Prostate gland (tissue), 2 donors: ENCODE results near the gene TBC1D22A.

Source experiments
- CTCF ChIP-seq, 4 experiments: fragments of 200-600 bp in 2 of 4; fragments of 450-650 bp in 2 of 4; sonication (generic) in 2 of 4; IDR thresholded peaks; 1 replicate in 3 of 4; 2 replicates in 1 of 4; pipeline ENCODE4 v1.5.1; 2016 to 2019; ENCODE audit warnings: antibody characterized with exemption in 4 of 4, mild to moderate bottlenecking in 2 of 4, moderate library complexity in 2 of 4
- POLR2A ChIP-seq: fragments of 450-650 bp; IDR thresholded peaks from one replicate; pipeline ENCODE4 v1.6.1; 2016; ENCODE audit warnings: antibody characterized with exemption, mild to moderate bottlenecking
- POLR2AphosphoS5 ChIP-seq: sonication (generic); formaldehyde crosslinking; IDR thresholded peaks from one replicate; pipeline ENCODE4 v1.6.1; 2017; ENCODE audit warnings: antibody characterized with exemption

- TF ChIP-seq POLR2A, result no peak
- no peak for TF ChIP-seq CTCF (IDR thresholded peaks at IDR 0.05)
- no peak for TF ChIP-seq POLR2AphosphoS5
Observed at GRCh38 chr22:47110817-47111443, 348.5 kb downstream of the TBC1D22A start.
